NCI-H2029 (cell line): Measurements from ENCODE around the gene PRPF8.

Source experiments
- DNase-seq: peaks from one replicate; lab custom pipeline; 2025; lab: John Stamatoyannopoulos, UW

The PRPF8 gene

GRCh38 chr17:1644493-1645206, 40.0 kb downstream of the PRPF8 start:
- no peak for DNase-seq

- DNase-seq, result no peak
Observed at GRCh38 chr17:1643999-1644492, 40.6 kb downstream of the PRPF8 start.

GRCh38 chr17:1643293-1643998, 41.2 kb downstream of the PRPF8 start:
- peak; percentile 62 for DNase-seq

GRCh38 chr17:1641065-1641403, 43.6 kb downstream of the PRPF8 start:
- no peak for DNase-seq

- no peak for DNase-seq
Observed at GRCh38 chr17:1640329-1641064, 44.2 kb downstream of the PRPF8 start.

- DNase-seq, result peak; percentile 68
Observed at GRCh38 chr17:1639549-1640180, 45.0 kb downstream of the PRPF8 start.

- no peak for DNase-seq
Observed at GRCh38 chr17:1638624-1639300, 45.9 kb downstream of the PRPF8 start.

GRCh38 chr17:1638171-1638590, 46.5 kb downstream of the PRPF8 start:
- no peak for DNase-seq

- DNase-seq, result no peak
Observed at GRCh38 chr17:1636732-1637285, 47.9 kb downstream of the PRPF8 start.

- no peak for DNase-seq
Observed at GRCh38 chr17:1635675-1636465, 48.8 kb downstream of the PRPF8 start.

- DNase-seq, result no peak
Observed at GRCh38 chr17:1634841-1635650, 49.6 kb downstream of the PRPF8 start.

- DNase-seq, result no peak
Observed at GRCh38 chr17:1630662-1631061, 54.0 kb downstream of the PRPF8 start.

- DNase-seq, result no peak
Observed at GRCh38 chr17:1629504-1630310, 55.0 kb downstream of the PRPF8 start.

GRCh38 chr17:1628856-1629503, 55.7 kb downstream of the PRPF8 start:
- peak; percentile 87 for DNase-seq

GRCh38 chr17:1627982-1628855, 56.4 kb downstream of the PRPF8 start, which contains the start of gene SLC43A2:
Gene SLC43A2, minus strand, starts transcription at chr17:1628834. Its CDS starts 960 bp downstream, at chr17:1627874.
- peak; percentile 41 for DNase-seq

GRCh38 chr17:1627182-1627981, 57.3 kb downstream of the PRPF8 start:
- no peak for DNase-seq
